SJSA1 (cell line): ENCODE measurements around the gene ABHD17C. TPM values are rescaled to one million over a fixed set of nuclear protein-coding genes. Genes with fewer than 3 reads are reported as not detected.

Experiments
- DNase-seq, 2 experiments: peaks; one replicate each; pipeline ENCODE4 v3.0.0-alpha.2; 2015 to 2020; ENCODE audit warnings: low spot score in 2 of 2, low read depth in 1 of 2
- H3K27ac ChIP-seq: fragments of 250-450 bp; sonication (Bioruptor Pico); 2 replicates; pipeline ENCODE4 v1.5.1; 2020; ENCODE audit warnings: mild to moderate bottlenecking, moderate library complexity
- H3K27me3 ChIP-seq: fragments of 250-450 bp; sonication (Bioruptor Pico); replicated peaks from 2 replicates; pipeline ENCODE4 v1.5.1; 2020; ENCODE audit warnings: mild to moderate bottlenecking, moderate library complexity
- H3K36me3 ChIP-seq: fragments of 250-450 bp; sonication (Bioruptor Pico); 2 replicates; pipeline ENCODE4 v1.5.1; 2020; ENCODE audit warnings: mild to moderate bottlenecking
- H3K4me1 ChIP-seq: fragments of 250-450 bp; sonication (Bioruptor Pico); replicated peaks from 2 replicates; pipeline ENCODE4 v1.6.1; 2021; ENCODE audit warnings: mild to moderate bottlenecking
- H3K4me3 ChIP-seq: fragments of 250-450 bp; sonication (Bioruptor Pico); 2 replicates; pipeline ENCODE4 v1.5.1; 2020; ENCODE audit warnings: mild to moderate bottlenecking
- H3K9me3 ChIP-seq: fragments of 250-450 bp; sonication (Bioruptor Pico); replicated peaks from 2 replicates; pipeline ENCODE4 v1.5.1; 2020; ENCODE audit warnings: mild to moderate bottlenecking
- total RNA-seq: library from RNA; depleted of rRNA; stranded (reverse); fragments of >200 nt; shearing (Covaris generic); gene quantifications from 2 replicates; pipeline ENCODE4 v1.2.3, GENCODE V29; 2014

ABHD17C gene
- total RNA-seq, 1 experiment from 2014 or later: 3.4 TPM

DNA sequence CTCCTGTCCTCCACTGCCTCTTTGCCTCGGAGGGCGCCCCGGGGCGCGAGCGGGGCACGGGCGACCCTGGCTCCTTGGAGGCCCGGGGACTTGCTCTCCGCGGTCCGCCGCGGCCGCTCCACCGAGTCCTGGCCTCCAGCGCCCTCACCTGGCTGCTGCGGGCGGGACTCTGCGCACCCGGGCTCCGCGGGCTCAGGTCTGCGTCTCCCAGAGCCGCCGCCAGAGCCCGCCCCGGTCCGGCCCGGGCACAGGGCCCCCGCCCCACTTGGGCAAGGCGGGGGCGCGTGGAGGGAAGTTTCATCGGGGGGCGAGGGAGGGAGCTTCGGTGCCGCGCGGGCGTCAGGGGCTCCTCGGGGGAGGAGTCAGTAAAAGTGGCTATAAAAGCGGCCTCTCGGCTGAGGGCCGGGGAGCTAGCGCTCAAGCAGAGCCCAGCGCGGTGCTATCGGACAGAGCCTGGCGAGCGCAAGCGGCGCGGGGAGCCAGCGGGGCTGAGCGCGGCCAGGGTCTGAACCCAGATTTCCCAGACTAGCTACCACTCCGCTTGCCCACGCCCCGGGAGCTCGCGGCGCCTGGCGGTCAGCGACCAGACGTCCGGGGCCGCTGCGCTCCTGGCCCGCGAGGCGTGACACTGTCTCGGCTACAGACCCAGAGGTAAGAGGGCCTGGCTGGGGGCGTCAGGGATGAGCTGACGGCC is 84.0 kb downstream of the ABHD17C start, which contains the start of gene CEMIP:
CEMIP (plus strand) TSS at position 407 of the 694 bp plus-strand sequence. CDS start 94,510 bp downstream, outside the sequence.
- Histone ChIP-seq H3K4me1 (peaks cover 23% of the 10 kb centered on the region), H3K36me3 (no peaks in the 10 kb centered on the region), H3K27ac (no peak within 1 kb of the TSS), H3K4me3 (peak within 1 kb of the TSS; percentile 35), H3K27me3 (peaks cover 38% of the 10 kb centered on the region), H3K9me3 (no peaks in the 10 kb centered on the region; the same call in 1 of the 2 replicates)
- peak; percentile 64 to 70 for DNase-seq

DNA sequence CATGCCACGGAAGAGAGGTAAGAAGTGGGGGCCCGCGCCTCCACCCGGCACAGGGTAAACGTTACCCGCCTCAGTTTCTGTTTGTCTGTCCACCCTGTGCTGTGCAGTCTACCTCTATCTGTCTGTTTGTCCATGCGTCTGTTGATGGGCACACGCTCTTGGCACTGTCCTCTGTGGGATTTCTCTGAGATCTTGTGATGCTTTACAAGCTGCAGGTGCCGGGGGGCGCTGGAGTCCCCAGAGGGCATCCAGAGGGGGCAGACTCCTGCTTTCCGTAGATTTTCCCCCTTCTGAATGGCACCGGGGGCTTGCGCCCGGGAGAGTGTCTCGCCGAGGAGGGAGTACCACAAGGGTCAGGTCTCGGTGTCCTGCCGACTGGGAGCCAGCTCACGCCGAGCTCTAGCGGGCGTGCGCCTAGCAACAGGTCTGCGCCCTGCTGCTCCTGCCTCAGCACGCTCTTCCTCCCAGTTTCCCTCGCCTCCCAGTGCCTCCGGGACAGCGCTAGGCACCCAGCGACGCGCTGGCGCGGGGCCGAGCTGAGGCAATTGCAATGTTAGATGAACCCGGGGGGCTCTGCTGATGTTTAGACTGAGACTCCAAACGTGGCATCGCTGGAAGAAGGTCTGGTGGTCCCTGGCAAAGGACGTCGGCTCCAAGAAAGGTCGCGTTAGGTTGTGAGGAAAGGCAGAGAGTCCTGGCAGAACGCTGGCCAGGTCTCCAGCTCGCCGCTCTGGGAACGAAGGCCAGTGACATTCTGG is 84.7 kb downstream of the ABHD17C start:
- Histone ChIP-seq H3K4me3 (peak overlapping the region; percentile 35), H3K36me3 (no peaks in the 10 kb centered on the region), H3K27ac (no peak overlapping the region), H3K4me1 (peaks cover 23% of the 10 kb centered on the region), H3K9me3 (no peaks in the 10 kb centered on the region; the same call in 1 of the 2 replicates), H3K27me3 (peaks cover 38% of the 10 kb centered on the region)
- DNase-seq: peak in 1 of 2 experiments; percentile 31

DNA sequence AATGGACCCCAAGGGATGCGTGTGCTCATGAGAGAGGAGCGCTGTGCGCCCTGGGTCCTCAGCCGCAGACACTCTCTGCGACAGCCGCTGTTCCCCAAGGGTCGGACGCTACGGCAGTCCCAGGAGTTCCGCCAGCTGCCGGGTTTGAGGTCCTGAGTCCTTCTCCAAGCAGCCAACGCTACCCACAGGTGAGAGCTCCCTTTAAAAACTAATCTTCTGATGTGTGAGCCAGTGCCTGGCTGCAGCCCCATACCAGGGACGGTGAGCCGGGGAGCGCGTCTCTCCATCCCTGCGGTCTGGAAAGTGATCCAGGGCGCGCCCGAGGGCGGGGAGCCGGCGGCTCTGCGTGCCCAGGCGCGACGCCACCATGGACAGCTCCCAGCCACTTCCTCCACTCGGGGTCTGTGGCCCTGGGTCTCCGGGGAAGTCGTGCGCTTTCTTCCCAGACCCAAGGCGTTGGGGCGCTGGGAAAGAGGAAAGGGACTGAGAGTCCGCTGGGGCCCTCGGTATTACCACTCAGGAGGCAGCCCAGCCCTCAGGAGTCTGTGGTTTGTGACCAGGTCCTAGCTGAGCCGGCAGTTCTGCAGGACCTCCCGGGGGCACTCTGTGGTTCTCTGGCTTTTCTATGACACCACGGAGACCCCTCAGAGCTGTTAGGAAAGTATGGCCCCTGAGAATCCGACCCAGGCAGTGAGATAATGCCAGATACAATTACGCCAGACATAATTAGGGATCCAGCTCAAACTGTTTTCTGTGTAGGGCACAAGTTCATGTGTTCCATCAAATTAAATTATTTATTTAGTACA is 85.5 kb downstream of the ABHD17C start:
- Histone ChIP-seq H3K27me3 (peaks cover 42% of the 10 kb centered on the region), H3K9me3 (no peaks in the 10 kb centered on the region; the same call in 1 of the 2 replicates), H3K4me3 (no peak overlapping the region), H3K4me1 (peaks cover 23% of the 10 kb centered on the region), H3K27ac (no peak overlapping the region), H3K36me3 (no peaks in the 10 kb centered on the region)
- DNase-seq: peak; percentile 47 to 51

DNA sequence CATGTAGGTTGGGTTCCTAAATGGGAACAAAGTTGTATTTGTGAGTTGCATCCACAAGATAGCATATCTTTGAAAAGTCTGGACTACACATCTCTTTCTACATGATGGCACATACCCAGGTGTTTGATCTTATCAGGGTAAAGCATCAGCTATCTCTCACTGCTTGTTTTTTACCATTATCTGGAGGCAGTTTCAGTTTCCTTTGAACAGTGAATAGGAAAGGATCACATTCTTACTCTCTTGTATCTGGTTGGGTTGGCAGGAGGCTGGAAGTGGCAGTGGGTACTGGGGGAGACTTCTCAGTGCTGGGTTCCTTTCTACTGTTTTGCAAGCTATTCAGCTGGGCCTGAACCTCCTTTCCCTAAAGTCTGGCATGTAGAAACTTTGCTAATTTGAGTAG is 88.2 kb downstream of the ABHD17C start:
- H3K27ac ChIP-seq: no peak overlapping the region
- H3K36me3 ChIP-seq: no peaks in the 10 kb centered on the region
- H3K4me1 ChIP-seq: peaks cover 23% of the 10 kb centered on the region
- H3K27me3 ChIP-seq: peaks cover 42% of the 10 kb centered on the region
- H3K9me3 ChIP-seq: no peaks in the 10 kb centered on the region; the same call in 1 of the 2 replicates
- no peak for DNase-seq
- H3K4me3 ChIP-seq: no peak overlapping the region

DNA sequence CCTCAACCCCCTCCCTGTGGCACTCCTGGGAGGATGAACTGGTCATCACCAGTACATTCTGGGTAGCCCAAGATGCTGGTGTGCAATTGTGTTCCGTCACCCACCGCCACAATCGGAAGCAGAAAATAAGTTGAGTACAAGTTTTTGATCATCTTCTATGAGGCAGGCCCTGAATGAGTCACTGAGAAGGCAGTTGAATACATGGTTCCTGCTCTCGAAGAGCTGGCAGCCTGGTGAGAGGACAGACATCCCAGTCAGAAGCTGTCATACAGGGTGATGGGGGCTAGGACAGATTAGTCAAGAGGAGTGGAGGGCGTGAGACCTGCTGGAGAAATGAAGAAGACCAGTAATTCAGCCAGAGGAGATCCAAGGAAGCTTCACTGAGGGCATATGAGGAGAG is 90.2 kb downstream of the ABHD17C start:
- Histone ChIP-seq H3K4me3 (no peak overlapping the region), H3K27ac (no peak overlapping the region), H3K27me3 (peaks cover 25% of the 10 kb centered on the region), H3K4me1 (peaks cover 5% of the 10 kb centered on the region), H3K36me3 (no peaks in the 10 kb centered on the region), H3K9me3 (no peaks in the 10 kb centered on the region)
- no peak for DNase-seq

DNA sequence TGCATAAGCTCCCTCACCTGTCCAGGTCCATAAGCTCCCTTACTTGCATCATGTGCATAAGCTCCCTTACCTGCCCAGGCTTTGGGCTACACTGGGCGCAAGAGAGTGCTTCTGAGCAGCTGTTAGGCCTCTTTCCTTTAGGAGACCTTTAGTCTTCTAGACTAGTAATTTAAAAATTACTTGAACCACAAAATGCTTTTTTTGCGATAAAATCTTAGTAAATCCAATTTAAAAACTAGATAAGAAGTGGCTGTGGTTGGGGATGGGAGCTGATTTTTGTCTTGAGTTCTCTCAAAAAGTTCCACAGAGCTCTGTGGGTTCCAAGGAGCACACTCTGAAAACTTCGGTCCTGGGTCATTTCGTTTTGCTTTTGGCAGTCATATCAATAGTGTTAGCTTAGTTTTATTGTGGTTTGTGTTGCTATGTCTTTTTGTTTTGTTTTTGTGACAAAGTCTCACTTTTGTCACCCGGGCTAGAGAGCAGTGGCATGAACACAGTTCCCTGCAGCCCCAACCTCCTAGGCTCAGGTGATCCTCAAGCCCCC is 90.8 kb downstream of the ABHD17C start:
- H3K27ac ChIP-seq: no peak overlapping the region
- H3K27me3 ChIP-seq: peaks cover 20% of the 10 kb centered on the region
- no peaks in the 10 kb centered on the region for H3K36me3 ChIP-seq
- no peak for DNase-seq
- H3K4me1 ChIP-seq: no peaks in the 10 kb centered on the region; the same call in 1 of the 2 replicates
- H3K4me3 ChIP-seq: no peak overlapping the region
- no peaks in the 10 kb centered on the region for H3K9me3 ChIP-seq

DNA sequence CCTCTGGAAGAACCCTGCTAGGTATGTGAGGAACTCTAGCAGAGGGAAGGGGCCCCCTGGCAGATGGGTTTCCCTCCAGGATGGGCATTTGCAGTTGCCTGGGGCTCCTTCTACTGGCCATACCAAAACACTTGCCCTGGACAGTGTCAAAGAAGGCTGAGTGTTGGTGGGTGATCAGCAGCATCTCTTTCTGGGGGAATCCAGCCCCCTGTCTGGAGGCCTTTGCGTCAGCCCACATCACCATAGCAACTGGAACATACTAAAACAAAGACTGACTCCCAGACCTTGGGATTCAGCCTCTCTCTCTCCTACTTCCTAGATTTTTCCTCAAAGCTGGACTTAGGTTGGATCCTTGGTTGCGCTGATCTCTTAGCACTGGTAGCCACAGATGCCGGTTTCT is 92.2 kb downstream of the ABHD17C start:
- Histone ChIP-seq H3K4me1 (no peaks in the 10 kb centered on the region), H3K27ac (no peak overlapping the region), H3K9me3 (no peaks in the 10 kb centered on the region), H3K36me3 (no peaks in the 10 kb centered on the region), H3K27me3 (peaks cover 7% of the 10 kb centered on the region; the same call in 1 of the 2 replicates), H3K4me3 (no peak overlapping the region)
- no peak for DNase-seq

DNA sequence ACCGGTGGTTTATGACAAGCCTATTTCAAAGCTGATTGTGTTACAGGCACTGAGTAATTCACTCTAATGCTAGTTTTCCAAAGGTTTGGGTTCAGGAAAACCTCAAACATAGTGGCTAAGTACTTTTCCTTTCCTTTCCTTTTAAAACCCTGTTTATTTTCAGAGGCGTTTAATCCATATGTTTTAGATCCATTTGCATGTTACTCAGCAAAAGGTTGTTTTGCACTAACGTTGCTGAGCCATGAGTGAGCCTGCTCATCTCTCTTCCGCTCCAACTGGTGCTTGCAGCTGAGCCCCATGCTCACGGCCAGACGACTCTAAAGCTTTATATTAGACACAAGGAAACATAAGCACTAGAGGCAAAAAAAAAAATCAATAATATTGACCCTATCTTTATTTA is 93.4 kb downstream of the ABHD17C start:
- Histone ChIP-seq H3K27me3 (peaks cover 4% of the 10 kb centered on the region; the same call in 1 of the 2 replicates), H3K4me1 (no peaks in the 10 kb centered on the region), H3K9me3 (no peaks in the 10 kb centered on the region), H3K36me3 (no peaks in the 10 kb centered on the region), H3K4me3 (no peak overlapping the region), H3K27ac (no peak overlapping the region)
- no peak for DNase-seq

DNA sequence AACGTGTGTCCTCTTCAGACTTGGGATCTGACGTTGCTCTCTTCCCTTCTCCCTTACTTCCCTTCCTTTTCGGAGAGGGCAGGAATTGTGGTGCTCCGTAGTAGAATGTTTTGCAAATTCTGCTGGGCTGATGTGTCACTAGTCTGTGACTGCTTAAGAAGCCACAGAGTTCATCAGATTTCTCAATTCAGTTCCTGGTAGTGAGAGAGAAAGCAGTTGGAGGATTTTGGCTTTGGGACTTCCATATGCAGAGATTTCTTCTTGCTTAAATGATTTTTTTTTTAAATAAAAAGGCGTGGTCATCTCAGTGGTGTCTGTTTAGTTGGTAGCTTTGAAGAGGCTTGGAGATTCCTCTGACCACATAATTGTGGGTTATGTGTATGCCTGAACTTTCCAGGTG is 94.2 kb downstream of the ABHD17C start:
- peaks cover 4% of the 10 kb centered on the region; the same call in 1 of the 2 replicates for H3K27me3 ChIP-seq
- no peak overlapping the region for H3K27ac ChIP-seq
- no peak overlapping the region for H3K4me3 ChIP-seq
- H3K9me3 ChIP-seq: no peaks in the 10 kb centered on the region
- no peaks in the 10 kb centered on the region for H3K36me3 ChIP-seq
- DNase-seq: no peak
- no peaks in the 10 kb centered on the region for H3K4me1 ChIP-seq

DNA sequence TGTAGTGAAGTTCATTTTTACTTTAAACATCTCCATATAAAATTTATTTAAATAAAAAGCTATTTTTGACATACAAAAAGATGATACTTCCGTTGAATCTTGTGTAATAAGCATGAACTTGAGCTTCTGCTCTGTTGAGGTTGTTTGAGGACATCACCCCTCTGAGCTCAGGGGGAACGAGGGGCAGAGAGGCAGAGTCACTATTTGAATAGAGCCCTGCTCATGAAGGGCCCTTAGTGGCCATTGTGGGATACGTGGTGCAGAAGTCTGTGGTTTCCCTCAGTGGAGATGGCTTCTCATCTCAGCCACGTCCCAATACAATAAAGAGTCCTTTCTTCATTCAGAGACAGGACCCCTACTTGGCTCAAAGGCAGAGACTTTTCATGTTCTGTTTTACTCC is 94.7 kb downstream of the ABHD17C start:
- no peak for DNase-seq
- H3K9me3 ChIP-seq: no peaks in the 10 kb centered on the region
- no peaks in the 10 kb centered on the region for H3K4me1 ChIP-seq
- no peak overlapping the region for H3K4me3 ChIP-seq
- H3K27ac ChIP-seq: no peak overlapping the region
- H3K27me3 ChIP-seq: peaks cover 4% of the 10 kb centered on the region; the same call in 1 of the 2 replicates
- H3K36me3 ChIP-seq: no peaks in the 10 kb centered on the region

DNA sequence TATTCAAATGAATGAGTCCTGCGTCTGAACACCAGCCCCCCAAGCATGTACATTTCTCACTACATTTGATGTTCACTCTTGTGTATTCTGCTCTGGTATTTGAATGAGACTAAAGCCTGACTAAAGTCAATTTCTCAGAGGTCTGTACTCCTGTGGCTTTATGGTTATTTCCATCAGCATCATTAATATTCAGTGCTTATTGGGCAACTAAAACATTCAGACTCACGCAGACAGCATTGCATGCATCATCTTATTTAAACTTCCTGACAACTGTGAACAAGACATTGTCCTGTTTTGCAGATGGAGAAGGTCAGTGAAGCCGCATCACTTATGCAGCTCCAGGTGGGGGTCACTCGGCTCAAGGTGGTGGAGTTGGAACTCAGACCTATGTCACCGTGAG is 95.1 kb downstream of the ABHD17C start:
- Histone ChIP-seq H3K27ac (no peak overlapping the region), H3K4me3 (no peak overlapping the region), H3K9me3 (no peaks in the 10 kb centered on the region), H3K27me3 (no peaks in the 10 kb centered on the region; the same call in 1 of the 2 replicates), H3K4me1 (no peaks in the 10 kb centered on the region), H3K36me3 (no peaks in the 10 kb centered on the region)
- DNase-seq: no peak

DNA sequence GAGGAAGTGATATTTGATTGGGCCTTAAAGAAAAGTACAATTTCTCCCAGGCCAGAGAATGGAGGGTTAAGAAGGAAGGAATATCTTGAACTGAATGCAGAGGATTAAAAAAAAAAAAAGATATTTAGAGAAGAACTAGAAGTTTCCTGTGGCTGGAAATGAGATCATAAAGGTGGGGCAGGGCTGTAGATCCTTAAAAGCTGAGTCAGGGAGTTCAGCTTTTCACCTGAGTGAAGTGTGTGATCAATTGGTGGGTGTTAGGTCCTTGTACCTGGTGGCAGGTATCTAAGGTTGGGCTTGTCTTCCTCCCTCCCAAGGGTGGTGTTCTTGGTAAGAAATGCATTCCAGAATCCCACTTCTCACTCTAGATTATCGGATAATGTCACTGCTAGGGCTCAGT is 95.9 kb downstream of the ABHD17C start:
- H3K27me3 ChIP-seq: no peaks in the 10 kb centered on the region; the same call in 1 of the 2 replicates
- no peak overlapping the region for H3K27ac ChIP-seq
- H3K4me1 ChIP-seq: no peaks in the 10 kb centered on the region
- no peaks in the 10 kb centered on the region for H3K36me3 ChIP-seq
- H3K4me3 ChIP-seq: no peak overlapping the region
- DNase-seq: no peak
- H3K9me3 ChIP-seq: no peaks in the 10 kb centered on the region

DNA sequence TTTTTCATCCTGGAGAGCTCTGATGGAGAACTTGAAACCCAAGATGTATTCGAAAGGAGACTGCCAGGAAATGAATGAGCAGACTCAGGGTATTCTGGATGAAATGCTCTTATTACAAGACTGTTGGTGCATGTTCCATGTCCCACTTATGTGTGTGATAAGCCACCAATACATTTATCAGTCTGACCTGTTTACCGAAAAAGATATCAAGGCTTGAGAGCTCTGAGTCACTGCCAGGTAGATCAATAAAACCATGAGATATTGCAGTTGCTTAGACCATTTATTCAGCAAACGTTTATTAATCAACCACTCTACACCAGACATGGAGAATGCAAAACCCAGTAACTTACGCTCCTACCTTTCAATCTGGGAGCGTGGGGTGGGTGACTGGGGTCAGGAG is 101.3 kb downstream of the ABHD17C start:
- Histone ChIP-seq H3K4me3 (no peak overlapping the region), H3K4me1 (no peaks in the 10 kb centered on the region), H3K27ac (no peak overlapping the region), H3K27me3 (peaks cover 9% of the 10 kb centered on the region; the same call in 1 of the 2 replicates), H3K9me3 (no peaks in the 10 kb centered on the region), H3K36me3 (no peaks in the 10 kb centered on the region)
- DNase-seq: no peak
